Loucy (cell line): ENCODE measurements around the gene NUTF2.
"Not testable (repeated sequence)": the region's sequence is repeated elsewhere in the genome, so short reads cannot be mapped to it uniquely, and the experiment has no call there.

Experiments used
- CTCF ChIP-seq: fragments of 200-600 bp; sonication (generic); conservative IDR thresholded peaks from 2 replicates; pipeline ENCODE4 v1.5.1; 2014; ENCODE audit warnings: mild to moderate bottlenecking, antibody characterized with exemption, low read length
- EZH2phosphoT487 ChIP-seq: fragments of 200-600 bp; IDR thresholded peaks from 2 replicates; pipeline ENCODE4 v1.6.1; 2018; ENCODE audit warnings: antibody characterized with exemption, mild to moderate bottlenecking, moderate library complexity, borderline replicate concordance

DNA sequence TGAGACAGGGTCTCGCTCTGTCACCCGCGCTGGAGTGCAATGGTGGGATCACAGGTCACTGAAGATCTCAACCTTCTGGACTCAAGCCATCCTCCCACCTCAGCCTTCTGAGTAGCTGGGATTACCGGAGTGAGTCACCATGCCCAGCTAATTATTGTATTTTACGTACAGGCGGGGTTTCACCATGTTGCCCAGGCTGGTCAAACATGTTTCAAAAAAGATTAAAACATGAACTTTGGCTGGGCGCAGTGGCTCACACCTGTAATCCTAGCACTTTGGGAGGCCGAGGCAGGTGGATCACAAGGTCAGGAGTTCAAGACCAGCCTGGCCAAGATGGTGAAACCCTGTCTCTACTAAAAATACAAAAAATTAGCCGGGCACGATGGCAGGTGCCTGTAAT, 9.5 kb upstream of the NUTF2 start:
- not testable (repeated sequence) for TF ChIP-seq CTCF, EZH2phosphoT487
